CD8-positive, alpha-beta memory T cell (primary cell): ENCODE data around the gene KCNJ6. TPM values are rescaled to one million over a fixed set of nuclear protein-coding genes. Genes with fewer than 3 reads are reported as not detected.
"Not testable (repeated sequence)": the region's sequence is repeated elsewhere in the genome, so short reads cannot be mapped to it uniquely, and the experiment has no call there.

Source experiments
- CTCF ChIA-PET: fragments of 350-600 bp; sonication (Branson Sonifier 250); formaldehyde crosslinking; loops from one replicate; lab custom pipeline; 2021; ENCODE audit warnings: antibody characterized with exemption; lab: Charles Lee
- POLR2A ChIA-PET: fragments of 350-600 bp; sonication (Branson Sonifier 250); formaldehyde crosslinking; loops from one replicate; lab custom pipeline; 2021; ENCODE audit warnings: antibody characterized with exemption; lab: Charles Lee
- DNase-seq, 5 donors: peaks; one replicate each; pipeline versions ENCODE4 v3.0.0 to v3.0.0-alpha.2; 2020 to 2022; ENCODE audit warnings: mixed read lengths in 1 of 5
- H3K27ac ChIP-seq: one replicate; pipeline ENCODE4 v1.7.0; 2013; ENCODE audit warnings: low read depth, mild to moderate bottlenecking, low read length, moderate library complexity
- H3K27me3 ChIP-seq: 2 replicates; pipeline ENCODE4 v1.7.0; 2013; ENCODE audit warnings: low read length, mild to moderate bottlenecking; ENCODE audit not compliant: insufficient read depth, poor library complexity, severe bottlenecking
- H3K36me3 ChIP-seq: 2 replicates; pipeline ENCODE4 v1.7.0; 2013; ENCODE audit warnings: mild to moderate bottlenecking, low read length, moderate library complexity; ENCODE audit not compliant: insufficient read depth
- H3K4me1 ChIP-seq: 2 replicates; pipeline ENCODE4 v1.7.0; 2013; ENCODE audit warnings: mild to moderate bottlenecking, low read length, moderate library complexity; ENCODE audit not compliant: insufficient read depth
- H3K4me3 ChIP-seq: 2 replicates; pipeline ENCODE4 v1.7.0; 2013; ENCODE audit warnings: mild to moderate bottlenecking, low read length
- H3K9me3 ChIP-seq: 2 replicates; pipeline ENCODE4 v1.7.0; 2013; ENCODE audit warnings: mild to moderate bottlenecking, low read length
- H3K27ac Mint-ChIP-seq, 8 donors: one replicate each; pipeline ENCODE4 v1.8.0; 2020 to 2021; ENCODE audit warnings: mixed read lengths in 8 of 8, mild to moderate bottlenecking in 6 of 8, inconsistent platforms in 3 of 8, moderate library complexity in 3 of 8
- H3K27me3 Mint-ChIP-seq, 2 donors: one replicate each; pipeline ENCODE4 v1.8.0; 2020 to 2021; ENCODE audit warnings: mixed read lengths in 2 of 2, mild to moderate bottlenecking in 1 of 2, moderate library complexity in 1 of 2
- H3K36me3 Mint-ChIP-seq, 3 donors: one replicate each; pipeline ENCODE4 v1.8.0; 2020 to 2021; ENCODE audit warnings: mixed read lengths in 3 of 3, inconsistent platforms in 1 of 3, mild to moderate bottlenecking in 1 of 3
- H3K4me1 Mint-ChIP-seq, 3 donors: one replicate each; pipeline ENCODE4 v1.8.0; 2020 to 2021; ENCODE audit warnings: mixed read lengths in 3 of 3, inconsistent platforms in 1 of 3, mild to moderate bottlenecking in 1 of 3
- H3K4me3 Mint-ChIP-seq, 7 donors: one replicate each; pipeline ENCODE4 v1.8.0; 2020 to 2021; ENCODE audit warnings: mixed read lengths in 7 of 7, mild to moderate bottlenecking in 6 of 7, moderate library complexity in 4 of 7, inconsistent platforms in 2 of 7
- H3K9me3 Mint-ChIP-seq, 5 donors: one replicate each; pipeline ENCODE4 v1.8.0; 2020 to 2022; ENCODE audit warnings: mixed read lengths in 5 of 5, mild to moderate bottlenecking in 3 of 5, moderate library complexity in 2 of 5, inconsistent platforms in 1 of 5
- polyA plus RNA-seq: library from polyadenylated mRNA; unstranded; fragments of 300-500 nt; fragmentation: Illumina TruSeq; gene quantifications from one replicate; pipeline ENCODE4 v1.2.3, GENCODE V29; 2021
- total RNA-seq, 2 experiments: library from RNA; stranded (reverse); gene quantifications; one replicate each; pipeline ENCODE4 v1.2.3, GENCODE V29; 2021

Gene KCNJ6
- total and polyA plus RNA-seq, 3 experiments from 2014 or later, result not detected

DNA sequence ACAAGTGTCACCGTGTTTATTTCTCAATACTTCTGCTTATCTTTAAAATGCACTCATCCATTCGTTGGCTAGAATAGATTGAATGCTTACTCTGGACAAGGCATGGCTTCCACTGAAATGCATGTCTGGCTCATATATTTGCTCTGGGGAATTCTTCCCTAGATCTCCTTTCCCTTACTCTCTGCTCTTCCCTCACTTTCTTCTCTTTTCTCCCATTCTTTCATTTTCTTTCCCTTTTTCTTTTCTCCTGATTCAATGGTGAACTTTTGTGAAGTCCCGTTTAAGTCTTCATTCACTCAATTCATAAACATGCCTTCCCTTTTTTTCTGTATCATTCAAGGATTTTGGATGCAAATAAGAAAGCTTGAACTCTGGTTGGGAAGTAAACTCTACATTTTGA is 315.2 kb downstream of the KCNJ6 start:
- H3K27me3 ChIP-seq, result no peaks in the 10 kb centered on the region
- POLR2A ChIA-PET, result no interaction called here
- H3K27me3 Mint-ChIP-seq, result peaks cover 13 to 23% of the 10 kb centered on the region in 2 donors
- no peaks in the 10 kb centered on the region for H3K9me3 ChIP-seq
- H3K9me3 Mint-ChIP-seq, result no peaks in the 10 kb centered on the region
- CTCF ChIA-PET, result no interaction called here
- no peaks in the 10 kb centered on the region for H3K36me3 Mint-ChIP-seq
- no peak overlapping the region for H3K27ac Mint-ChIP-seq
- H3K4me1 ChIP-seq, result no peaks in the 10 kb centered on the region
- H3K4me1 Mint-ChIP-seq, result no peaks in the 10 kb centered on the region
- H3K4me3 ChIP-seq, result no peak overlapping the region
- no peak overlapping the region for H3K4me3 Mint-ChIP-seq
- no peak for DNase-seq
- no peak overlapping the region for H3K27ac ChIP-seq
- no peaks in the 10 kb centered on the region for H3K36me3 ChIP-seq

GRCh38 chr21:37595944-37596343 is 320.3 kb downstream of the KCNJ6 start:
- H3K36me3 Mint-ChIP-seq, result no peaks in the 10 kb centered on the region
- no peak overlapping the region for H3K4me3 ChIP-seq
- no peaks in the 10 kb centered on the region for H3K9me3 Mint-ChIP-seq
- no peaks in the 10 kb centered on the region for H3K4me1 ChIP-seq
- POLR2A ChIA-PET, result no interaction called here
- H3K4me3 Mint-ChIP-seq, result no peak overlapping the region
- no peak overlapping the region for H3K27ac ChIP-seq
- no peak for DNase-seq
- H3K27me3 ChIP-seq, result no peaks in the 10 kb centered on the region
- CTCF ChIA-PET, result no interaction called here
- H3K9me3 ChIP-seq, result no peaks in the 10 kb centered on the region
- H3K36me3 ChIP-seq, result no peaks in the 10 kb centered on the region
- peaks cover 0 to 4% (median 3%) of the 10 kb centered on the region in 3 donors for H3K4me1 Mint-ChIP-seq
- no peak overlapping the region for H3K27ac Mint-ChIP-seq
- peaks cover 10 to 18% of the 10 kb centered on the region in 2 donors for H3K27me3 Mint-ChIP-seq

DNA sequence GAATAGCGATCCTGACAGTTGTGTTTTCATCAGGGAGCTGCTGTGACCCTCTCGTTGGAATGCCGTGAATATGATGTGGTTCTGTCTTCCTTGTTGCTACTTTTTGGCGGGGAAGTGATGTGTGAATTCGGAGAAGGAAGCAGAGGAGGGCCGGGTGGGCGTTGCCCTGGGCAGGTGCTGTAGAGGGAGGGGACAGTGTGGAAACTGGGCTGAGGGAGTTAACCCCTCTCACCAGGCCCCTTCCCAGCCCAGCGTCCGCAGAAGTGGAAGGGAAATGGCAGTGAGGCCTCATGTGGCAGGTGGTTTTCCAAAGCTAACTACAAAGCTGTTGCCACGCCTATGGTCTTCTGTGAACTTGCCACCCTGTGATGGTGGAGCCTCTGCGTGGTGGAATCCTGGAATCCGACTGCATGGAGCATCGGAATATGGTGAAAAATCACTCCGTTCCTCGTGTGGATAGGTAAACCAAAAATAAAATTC is 321.7 kb downstream of the KCNJ6 start:
- Histone ChIP-seq H3K4me3 (no peak overlapping the region), H3K9me3 (no peaks in the 10 kb centered on the region), H3K36me3 (no peaks in the 10 kb centered on the region), H3K4me1 (no peaks in the 10 kb centered on the region), H3K27ac (no peak overlapping the region), H3K27me3 (no peaks in the 10 kb centered on the region)
- DNase-seq, result no peak
- Mint-ChIP-seq H3K27me3 (peaks cover 10 to 12% of the 10 kb centered on the region in 2 donors), H3K27ac (peak overlapping the region in 1 of 8 donors; percentile 78), H3K36me3 (no peaks in the 10 kb centered on the region), H3K9me3 (no peaks in the 10 kb centered on the region), H3K4me1 (peaks cover 0 to 4% (median 3%) of the 10 kb centered on the region in 3 donors), H3K4me3 (no peak overlapping the region)
- CTCF ChIA-PET, result no interaction called here
- POLR2A ChIA-PET, result no interaction called here

DNA sequence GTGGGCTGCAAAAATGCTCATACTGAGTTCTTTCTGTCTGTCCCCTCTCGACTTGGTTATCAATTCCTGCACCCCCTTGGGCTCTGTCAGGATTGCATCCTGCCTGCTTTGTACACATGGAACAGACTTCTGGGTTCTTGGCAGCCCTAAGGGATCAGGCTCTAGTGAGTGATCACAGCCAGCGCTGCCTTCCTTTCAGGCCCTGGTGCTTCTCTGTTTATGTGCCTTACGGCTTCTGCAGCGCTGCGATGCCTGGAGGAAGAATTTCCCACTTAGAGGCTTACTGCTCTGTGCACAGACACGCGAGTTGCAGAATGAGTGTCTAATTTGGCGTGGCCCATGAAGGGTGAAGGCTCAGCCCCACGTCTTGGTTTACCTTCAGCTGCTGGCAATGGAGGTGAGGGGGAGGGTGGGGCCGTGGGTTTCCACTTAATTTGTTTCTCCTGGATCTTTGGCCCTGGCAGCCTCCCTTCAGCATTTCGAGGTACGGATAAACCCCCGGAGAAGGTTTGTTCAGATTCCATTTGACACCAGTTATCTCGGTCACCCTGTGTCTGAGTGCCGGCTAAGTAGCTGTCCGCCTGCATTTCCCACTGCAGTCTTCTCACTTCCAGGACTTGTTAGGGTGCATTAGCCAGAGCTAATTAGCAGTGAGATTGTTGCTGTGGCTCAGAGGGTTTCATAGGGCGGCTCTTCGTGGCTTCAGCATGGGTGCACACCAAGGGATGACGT is 322.4 kb downstream of the KCNJ6 start:
- CTCF ChIA-PET, result no interaction called here
- peaks cover 0 to 4% (median 3%) of the 10 kb centered on the region in 3 donors for H3K4me1 Mint-ChIP-seq
- peaks cover 8 to 10% of the 10 kb centered on the region in 2 donors for H3K27me3 Mint-ChIP-seq
- H3K27me3 ChIP-seq, result no peaks in the 10 kb centered on the region
- DNase-seq, result no peak
- no peaks in the 10 kb centered on the region for H3K36me3 ChIP-seq
- no peaks in the 10 kb centered on the region for H3K9me3 Mint-ChIP-seq
- H3K4me3 ChIP-seq, result no peak overlapping the region
- H3K4me1 ChIP-seq, result no peaks in the 10 kb centered on the region
- POLR2A ChIA-PET, result no interaction called here
- peak overlapping the region in 1 of 8 donors; percentile 78 for H3K27ac Mint-ChIP-seq
- H3K9me3 ChIP-seq, result no peaks in the 10 kb centered on the region
- H3K4me3 Mint-ChIP-seq, result no peak overlapping the region
- H3K27ac ChIP-seq, result no peak overlapping the region
- H3K36me3 Mint-ChIP-seq, result no peaks in the 10 kb centered on the region

- Histone ChIP-seq H3K27ac (no peak overlapping the region), H3K36me3 (no peaks in the 10 kb centered on the region), H3K27me3 (no peaks in the 10 kb centered on the region), H3K4me1 (no peaks in the 10 kb centered on the region), H3K9me3 (no peaks in the 10 kb centered on the region), H3K4me3 (no peak overlapping the region)
- no peak for DNase-seq
- Mint-ChIP-seq H3K4me3 (no peak overlapping the region), H3K4me1 (peaks cover 0 to 4% (median 3%) of the 10 kb centered on the region in 3 donors), H3K27ac (peak overlapping the region in 2 of 8 donors; percentile 43 to 68), H3K27me3 (peaks cover 8 to 10% of the 10 kb centered on the region in 2 donors), H3K36me3 (no peaks in the 10 kb centered on the region), H3K9me3 (no peaks in the 10 kb centered on the region)
- CTCF ChIA-PET, result no interaction called here
- POLR2A ChIA-PET, result no interaction called here
Measured at GRCh38 chr21:37593015-37593414, 323.2 kb downstream of the KCNJ6 start.

DNA sequence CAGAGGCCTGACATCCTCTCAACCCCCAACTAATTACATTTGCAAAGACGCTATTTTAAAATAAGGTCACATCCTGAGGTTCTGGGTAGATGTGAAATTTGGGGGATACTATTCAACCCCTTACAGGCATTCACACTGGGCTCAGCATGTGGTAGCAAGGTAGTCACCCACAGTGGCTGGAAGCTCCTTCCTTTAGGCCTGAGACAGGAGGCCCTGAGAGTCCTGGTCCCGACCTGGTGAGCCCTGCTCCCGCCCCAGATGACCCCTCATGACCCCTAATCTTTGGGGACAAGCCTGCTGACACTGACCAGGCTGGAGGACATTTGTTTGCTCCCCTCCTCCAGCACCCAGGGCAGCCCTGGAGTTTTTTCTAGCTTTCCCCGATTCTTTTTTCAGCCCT is 323.8 kb downstream of the KCNJ6 start:
- Mint-ChIP-seq H3K27ac (peak overlapping the region in 1 of 8 donors; percentile 15), H3K4me3 (no peak overlapping the region), H3K4me1 (peaks cover 0 to 4% (median 3%) of the 10 kb centered on the region in 3 donors), H3K9me3 (no peaks in the 10 kb centered on the region), H3K36me3 (no peaks in the 10 kb centered on the region), H3K27me3 (peaks cover 8 to 10% of the 10 kb centered on the region in 2 donors)
- Histone ChIP-seq H3K9me3 (no peaks in the 10 kb centered on the region), H3K27me3 (no peaks in the 10 kb centered on the region), H3K4me1 (no peaks in the 10 kb centered on the region), H3K36me3 (no peaks in the 10 kb centered on the region), H3K4me3 (no peak overlapping the region), H3K27ac (no peak overlapping the region)
- CTCF ChIA-PET, result no interaction called here
- POLR2A ChIA-PET, result no interaction called here
- DNase-seq, result no peak

- H3K4me1 ChIP-seq, H3K27ac ChIP-seq, H3K4me3 Mint-ChIP-seq, H3K9me3 Mint-ChIP-seq, DNase-seq, H3K4me1 Mint-ChIP-seq, H3K27ac Mint-ChIP-seq, CTCF ChIA-PET, H3K9me3 ChIP-seq, H3K36me3 Mint-ChIP-seq, H3K27me3 ChIP-seq, POLR2A ChIA-PET, H3K4me3 ChIP-seq, H3K36me3 ChIP-seq: not testable (repeated sequence)
- H3K27me3 Mint-ChIP-seq, result peaks cover 10 to 11% of the 10 kb centered on the region in 2 donors
Measured at GRCh38 chr21:37591994-37592393, 324.3 kb downstream of the KCNJ6 start.

DNA sequence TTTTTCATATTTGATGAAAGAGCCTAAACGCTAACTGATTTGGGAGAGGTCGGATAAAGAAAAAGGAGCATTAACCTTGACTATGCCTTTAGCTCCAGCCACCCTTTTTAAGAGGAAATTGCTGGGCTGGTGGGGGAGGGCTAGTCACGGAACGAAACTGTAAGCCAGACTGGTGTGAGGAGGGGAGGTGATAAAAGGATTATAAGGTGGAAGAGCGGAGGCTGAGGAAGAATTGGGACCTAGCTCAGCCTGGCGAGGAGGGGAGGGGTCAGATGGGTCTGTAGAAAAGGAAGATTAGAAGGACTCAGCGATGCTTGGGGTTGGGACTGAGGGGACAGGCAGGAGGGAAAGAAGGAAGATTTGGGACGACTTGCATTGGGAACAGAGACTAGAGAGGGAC is 325.4 kb downstream of the KCNJ6 start:
- DNase-seq, H3K9me3 Mint-ChIP-seq, H3K36me3 Mint-ChIP-seq, H3K27ac ChIP-seq, H3K36me3 ChIP-seq, H3K27ac Mint-ChIP-seq, CTCF ChIA-PET, POLR2A ChIA-PET, H3K27me3 ChIP-seq, H3K4me1 Mint-ChIP-seq, H3K9me3 ChIP-seq, H3K4me1 ChIP-seq, H3K4me3 ChIP-seq: not testable (repeated sequence)
- Mint-ChIP-seq H3K27me3 (peaks cover 7 to 14% of the 10 kb centered on the region in 2 donors), H3K4me3 (peak overlapping the region in 2 of 7 donors; percentile 2)
